IPS DF 6.9 (cell line): ENCODE data around the gene THRA.

Experiments
- DNase-seq: peaks from one replicate; pipeline ENCODE4 v3.0.0-alpha.2; 2013; ENCODE audit warnings: low read depth, low spot score
- H3K27ac ChIP-seq: one replicate; pipeline ENCODE4 v1.5.1; 2013; ENCODE audit warnings: low read length, control low read depth
- H3K27me3 ChIP-seq: 2 replicates; pipeline ENCODE4 v1.6.1; 2013; ENCODE audit warnings: mild to moderate bottlenecking, low read length; ENCODE audit not compliant: control insufficient read depth, insufficient read depth
- H3K36me3 ChIP-seq: 2 replicates; pipeline ENCODE4 v1.6.1; 2013; ENCODE audit warnings: low read length; ENCODE audit not compliant: control insufficient read depth, insufficient read depth
- H3K4me1 ChIP-seq: 2 replicates; pipeline ENCODE4 v1.6.1; 2013; ENCODE audit warnings: low read length; ENCODE audit not compliant: control insufficient read depth, insufficient read depth
- H3K4me3 ChIP-seq: 2 replicates; pipeline ENCODE4 v1.5.1; 2013; ENCODE audit warnings: mild to moderate bottlenecking, low read length
- H3K9me3 ChIP-seq: 2 replicates; pipeline ENCODE4 v1.6.1; 2013; ENCODE audit warnings: low read length, inconsistent platforms; ENCODE audit not compliant: control insufficient read depth, insufficient read depth
- WGBS: extraction: QIAGEN DNeasy Blood & Tissue Kit; methylation state at CpG from one replicate; pipeline ENCODE4 v1.1.7; 2013; ENCODE audit warnings: mixed read lengths, missing lambda C conversion rate; ENCODE audit not compliant: insufficient read length, insufficient coverage; 5-methylcytosine and 5-hydroxymethylcytosine counted together

The THRA gene

GRCh38 chr17:40028595-40028994, 34.2 kb upstream of the THRA start:
- Histone ChIP-seq H3K27me3 (no peaks in the 10 kb centered on the region), H3K4me1 (peaks cover 2% of the 10 kb centered on the region), H3K4me3 (no peak overlapping the region), H3K9me3 (no peaks in the 10 kb centered on the region), H3K27ac (no peak overlapping the region), H3K36me3 (peaks cover 36% of the 10 kb centered on the region)
- no CpG with 5 or more reads among the region's 13 CpGs for WGBS
- DNase-seq: no peak

GRCh38 chr17:40031706-40032105, 31.1 kb upstream of the THRA start:
- no CpG with 5 or more reads among the region's 11 CpGs for WGBS
- Histone ChIP-seq H3K9me3 (no peaks in the 10 kb centered on the region), H3K4me1 (peaks cover 1% of the 10 kb centered on the region), H3K27ac (no peak overlapping the region), H3K36me3 (peaks cover 26% of the 10 kb centered on the region), H3K27me3 (no peaks in the 10 kb centered on the region), H3K4me3 (no peak overlapping the region)
- DNase-seq: no peak

DNA sequence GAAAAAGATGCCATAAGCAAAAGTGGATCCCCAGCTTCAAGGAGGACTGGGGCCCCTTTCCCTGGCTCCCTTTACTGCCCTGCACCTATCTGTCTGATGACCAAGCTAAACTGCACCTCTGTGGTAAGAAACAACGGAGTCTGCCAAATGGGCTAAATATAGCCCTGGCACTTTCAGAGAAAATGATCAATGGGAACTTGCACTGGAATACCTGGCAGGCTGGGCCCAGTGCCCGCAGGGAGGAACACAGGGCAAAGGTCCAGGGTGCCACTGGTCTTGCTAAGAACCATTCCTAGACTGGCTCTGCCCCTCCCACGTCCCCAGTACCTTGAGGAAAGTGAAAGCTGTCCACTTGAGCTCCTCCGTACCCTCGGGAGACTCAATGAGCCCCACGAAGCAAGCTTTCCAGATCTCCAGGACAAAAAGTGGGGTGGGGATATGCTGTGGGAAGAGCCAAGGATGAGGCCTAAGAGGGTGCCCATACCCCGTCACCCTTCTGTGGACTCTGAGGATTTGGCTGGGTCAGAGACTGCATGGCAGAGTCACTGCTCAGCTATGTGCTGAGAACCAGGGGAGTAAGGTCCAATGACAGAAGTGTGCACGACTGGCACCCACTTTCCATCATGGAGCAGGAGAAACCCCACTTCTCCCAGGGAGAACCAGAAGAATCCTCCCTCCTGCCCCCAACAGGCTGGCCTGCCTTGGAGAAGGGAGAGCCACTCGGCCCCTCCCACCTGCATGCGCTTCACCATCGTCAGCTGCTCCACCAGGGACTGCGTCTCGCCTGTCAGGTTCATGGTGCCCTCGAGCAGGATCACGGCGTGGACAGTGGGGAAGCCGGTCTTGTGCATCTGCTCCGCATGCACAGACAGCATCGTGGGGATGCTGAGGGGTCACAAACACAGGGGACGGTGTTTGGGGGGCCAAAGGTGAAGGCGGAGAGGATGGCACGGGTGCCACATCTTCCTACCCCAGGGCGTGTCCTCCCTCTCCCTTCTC, 30.1 kb upstream of the THRA start:
- H3K27me3 ChIP-seq: no peaks in the 10 kb centered on the region
- no CpG with 5 or more reads among the region's 23 CpGs for WGBS
- H3K4me3 ChIP-seq: no peak overlapping the region
- no peak for DNase-seq
- H3K27ac ChIP-seq: no peak overlapping the region
- no peaks in the 10 kb centered on the region for H3K4me1 ChIP-seq
- peaks cover 26% of the 10 kb centered on the region for H3K36me3 ChIP-seq
- no peaks in the 10 kb centered on the region for H3K9me3 ChIP-seq

GRCh38 chr17:40033339-40033738, 29.4 kb upstream of the THRA start:
- Histone ChIP-seq H3K27me3 (no peaks in the 10 kb centered on the region), H3K36me3 (peaks cover 26% of the 10 kb centered on the region), H3K9me3 (no peaks in the 10 kb centered on the region), H3K4me3 (no peak overlapping the region), H3K4me1 (no peaks in the 10 kb centered on the region), H3K27ac (no peak overlapping the region)
- WGBS: no CpG with 5 or more reads among the region's 8 CpGs
- no peak for DNase-seq

- Histone ChIP-seq H3K4me1 (0 out of 2 replicates have a peak, but pooled peaks cover 3% of the 10 kb centered on the region), H3K4me3 (no peak overlapping the region), H3K27me3 (no peaks in the 10 kb centered on the region), H3K27ac (no peak overlapping the region), H3K36me3 (peaks cover 21% of the 10 kb centered on the region), H3K9me3 (no peaks in the 10 kb centered on the region)
- no CpG with 5 or more reads among the region's 8 CpGs for WGBS
- no peak for DNase-seq
Measured at GRCh38 chr17:40034426-40035161, 28.2 kb upstream of the THRA start.

DNA sequence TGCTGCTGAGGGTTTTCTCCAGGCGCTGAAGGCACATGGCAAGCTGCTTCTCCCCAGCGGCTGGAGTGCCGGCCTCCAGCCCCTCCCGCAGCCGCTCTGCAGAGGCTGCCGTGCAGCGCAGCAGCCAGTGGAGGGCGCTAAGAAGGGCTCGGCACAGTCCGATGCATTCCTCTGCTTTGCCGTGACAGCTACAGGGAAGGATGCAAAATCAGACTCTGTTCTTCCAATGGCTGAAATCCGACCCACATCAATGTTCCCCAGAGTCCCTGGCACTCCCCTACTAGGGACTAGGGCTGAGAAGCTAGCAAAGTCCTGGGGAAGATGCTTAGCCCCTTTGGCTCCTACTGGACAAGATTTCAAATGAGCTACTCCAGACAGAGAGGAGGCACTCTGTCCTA, 27.6 kb upstream of the THRA start:
- no CpG with 5 or more reads among the region's 12 CpGs for WGBS
- DNase-seq: no peak
- Histone ChIP-seq H3K36me3 (peaks cover 19% of the 10 kb centered on the region), H3K27me3 (no peaks in the 10 kb centered on the region), H3K4me3 (no peak overlapping the region), H3K4me1 (0 out of 2 replicates have a peak, but pooled peaks cover 3% of the 10 kb centered on the region), H3K9me3 (no peaks in the 10 kb centered on the region), H3K27ac (no peak overlapping the region)

GRCh38 chr17:40038882-40039513, 23.8 kb upstream of the THRA start:
- no CpG with 5 or more reads among the region's 11 CpGs for WGBS
- Histone ChIP-seq H3K27me3 (no peaks in the 10 kb centered on the region), H3K9me3 (no peaks in the 10 kb centered on the region), H3K27ac (no peak overlapping the region), H3K36me3 (no peaks in the 10 kb centered on the region), H3K4me1 (0 out of 2 replicates have a peak, but pooled peaks cover 3% of the 10 kb centered on the region), H3K4me3 (no peak overlapping the region)
- no peak for DNase-seq

GRCh38 chr17:40041196-40041595, 21.6 kb upstream of the THRA start:
- no CpG with 5 or more reads among the region's 2 CpGs for WGBS
- Histone ChIP-seq H3K27me3 (no peaks in the 10 kb centered on the region), H3K27ac (no peak overlapping the region), H3K36me3 (no peaks in the 10 kb centered on the region; the same call in 1 of the 2 replicates), H3K9me3 (no peaks in the 10 kb centered on the region), H3K4me1 (0 out of 2 replicates have a peak, but pooled peaks cover 3% of the 10 kb centered on the region), H3K4me3 (no peak overlapping the region)
- DNase-seq: no peak

GRCh38 chr17:40056379-40057015, 6.3 kb upstream of the THRA start:
- WGBS: no CpG with 5 or more reads among the region's 6 CpGs
- Histone ChIP-seq H3K4me1 (peaks cover 5% of the 10 kb centered on the region), H3K27ac (no peak overlapping the region), H3K4me3 (no peak overlapping the region), H3K27me3 (no peaks in the 10 kb centered on the region), H3K36me3 (peaks cover 2% of the 10 kb centered on the region; the same call in 1 of the 2 replicates), H3K9me3 (no peaks in the 10 kb centered on the region)
- no peak for DNase-seq
